Mesendoderm (in vitro differentiated cells): ENCODE data around the gene FTO.

Experiments used
- DNase-seq: peaks from one replicate; pipeline ENCODE4 v3.0.0; 2013
- H2AK5ac ChIP-seq: 2 replicates; pipeline ENCODE4 v1.6.1; 2013; ENCODE audit warnings: low read length, inconsistent platforms
- H2BK120ac ChIP-seq: 2 replicates; pipeline ENCODE4 v1.6.1; 2013; ENCODE audit warnings: low read depth, mild to moderate bottlenecking, low read length, moderate library complexity, mixed read lengths
- H2BK15ac ChIP-seq: replicated peaks from 2 replicates; pipeline ENCODE4 v1.6.1; 2013; ENCODE audit warnings: low read depth, mild to moderate bottlenecking, moderate library complexity
- H2BK5ac ChIP-seq: 2 replicates; pipeline ENCODE4 v1.6.1; 2013; ENCODE audit warnings: low read length, inconsistent platforms
- H3K18ac ChIP-seq: 2 replicates; pipeline ENCODE4 v1.6.1; 2013; ENCODE audit warnings: mild to moderate bottlenecking, low read length, mixed read lengths
- H3K23ac ChIP-seq: one replicate; pipeline ENCODE4 v1.6.1; 2013; ENCODE audit warnings: low read length
- H3K27ac ChIP-seq: 2 replicates; pipeline ENCODE4 v1.5.1; 2013; ENCODE audit warnings: low read depth, mild to moderate bottlenecking, inconsistent platforms, low read length, moderate library complexity
- H3K27me3 ChIP-seq: 2 replicates; pipeline ENCODE4 v1.6.1; 2013; ENCODE audit warnings: low read length, control low read depth, mild to moderate bottlenecking, inconsistent platforms; ENCODE audit not compliant: insufficient read depth, poor library complexity
- H3K36me3 ChIP-seq: 2 replicates; pipeline ENCODE4 v1.6.1; 2013; ENCODE audit warnings: low read length, inconsistent platforms; ENCODE audit not compliant: control insufficient read depth, insufficient read depth
- H3K4ac ChIP-seq: one replicate; pipeline ENCODE4 v1.6.1; 2013; ENCODE audit warnings: low read depth, mild to moderate bottlenecking, low read length, moderate library complexity
- H3K4me1 ChIP-seq: 2 replicates; pipeline ENCODE4 v1.6.1; 2013; ENCODE audit warnings: low read depth, low read length, inconsistent platforms; ENCODE audit not compliant: control insufficient read depth
- H3K4me2 ChIP-seq: 2 replicates; pipeline ENCODE4 v1.6.1; 2013; ENCODE audit warnings: low read length
- H3K4me3 ChIP-seq: 2 replicates; pipeline ENCODE4 v1.5.1; 2013; ENCODE audit warnings: mild to moderate bottlenecking, low read length
- H3K56ac ChIP-seq: one replicate; pipeline ENCODE4 v1.6.1; 2013; ENCODE audit warnings: low read length
- H3K79me1 ChIP-seq: 2 replicates; pipeline ENCODE4 v1.6.1; 2013; ENCODE audit warnings: low read length, inconsistent platforms
- H3K79me2 ChIP-seq: 2 replicates; pipeline ENCODE4 v1.6.1; 2013; ENCODE audit warnings: mild to moderate bottlenecking, low read length; ENCODE audit not compliant: control insufficient read depth, insufficient read depth
- H3K9ac ChIP-seq: 2 replicates; pipeline ENCODE4 v1.6.1; 2013; ENCODE audit warnings: low read length, inconsistent platforms
- H4K5ac ChIP-seq: one replicate; pipeline ENCODE4 v1.6.1; 2013; ENCODE audit warnings: low read length
- H4K8ac ChIP-seq: one replicate; pipeline ENCODE4 v1.6.1; 2013; ENCODE audit warnings: low read depth, mild to moderate bottlenecking, control low read depth, low read length, moderate library complexity
- WGBS: extraction: QIAGEN DNeasy Blood & Tissue Kit; methylation state at CpG from one replicate; pipeline ENCODE4 v1.1.7; 2013; ENCODE audit warnings: low lambda C conversion rate, missing lambda C conversion rate; ENCODE audit not compliant: insufficient coverage; ENCODE audit errors: extremely low coverage; 5-methylcytosine and 5-hydroxymethylcytosine counted together

The FTO gene

GRCh38 chr16:53950677-53951076 lies 246.7 kb downstream of the FTO start:
- H3K4me3 ChIP-seq, result no peak overlapping the region

GRCh38 chr16:53952215-53953208 lies 248.6 kb downstream of the FTO start:
- no peak overlapping the region for H2AK5ac ChIP-seq
- no peaks in the 10 kb centered on the region for H3K79me1 ChIP-seq
- H2BK120ac ChIP-seq, result no peak overlapping the region
- whole genome bisulfite sequencing, result no CpG with 5 or more reads among the region's 7 CpGs
- no peak overlapping the region for H3K4ac ChIP-seq
- no peaks in the 10 kb centered on the region for H3K27me3 ChIP-seq
- H4K8ac ChIP-seq, result no peak overlapping the region
- H3K56ac ChIP-seq, result no peak overlapping the region
- H3K4me2 ChIP-seq, result no peak overlapping the region
- H2BK5ac ChIP-seq, result no peak overlapping the region
- no peaks in the 10 kb centered on the region for H3K79me2 ChIP-seq
- no peak overlapping the region for H3K18ac ChIP-seq
- H3K27ac ChIP-seq, result no peak overlapping the region
- H3K4me1 ChIP-seq, result no peaks in the 10 kb centered on the region
- no peak for DNase-seq
- H3K23ac ChIP-seq, result no peak overlapping the region
- H3K4me3 ChIP-seq, result no peak overlapping the region
- H2BK15ac ChIP-seq, result no peak overlapping the region
- H3K36me3 ChIP-seq, result no peaks in the 10 kb centered on the region
- no peak overlapping the region for H4K5ac ChIP-seq
- H3K9ac ChIP-seq, result no peak overlapping the region

More at GRCh38 chr16:53950677-53951076, 246.7 kb downstream of the FTO start:
- Histone ChIP-seq H3K27ac (no peak overlapping the region), H3K79me1 (no peaks in the 10 kb centered on the region), H3K4me2 (no peak overlapping the region), H3K56ac (no peak overlapping the region), H2BK120ac (no peak overlapping the region), H3K27me3 (no peaks in the 10 kb centered on the region), H3K18ac (no peak overlapping the region), H3K79me2 (no peaks in the 10 kb centered on the region), H4K8ac (no peak overlapping the region), H3K9ac (no peak overlapping the region), H2AK5ac (no peak overlapping the region), H3K4ac (no peak overlapping the region), H3K23ac (no peak overlapping the region), H2BK5ac (no peak overlapping the region), H4K5ac (no peak overlapping the region), H2BK15ac (no peak overlapping the region), H3K36me3 (no peaks in the 10 kb centered on the region), H3K4me1 (no peaks in the 10 kb centered on the region)
- no CpG with 5 or more reads among the region's 5 CpGs for WGBS
- no peak for DNase-seq

GRCh38 chr16:53953336-53953735 lies 249.4 kb downstream of the FTO start:
- H3K4ac ChIP-seq, result no peak overlapping the region
- no peak for DNase-seq
- no CpG with 5 or more reads among the region's 2 CpGs for WGBS
- H3K56ac ChIP-seq, result no peak overlapping the region
- no peak overlapping the region for H3K23ac ChIP-seq
- H2BK5ac ChIP-seq, result no peak overlapping the region
- H2BK120ac ChIP-seq, result no peak overlapping the region
- no peak overlapping the region for H3K27ac ChIP-seq
- no peak overlapping the region for H3K18ac ChIP-seq
- no peaks in the 10 kb centered on the region for H3K4me1 ChIP-seq
- no peaks in the 10 kb centered on the region for H3K27me3 ChIP-seq
- no peak overlapping the region for H4K5ac ChIP-seq
- H3K79me2 ChIP-seq, result no peaks in the 10 kb centered on the region
- H2AK5ac ChIP-seq, result no peak overlapping the region
- no peak overlapping the region for H3K4me2 ChIP-seq
- H3K36me3 ChIP-seq, result no peaks in the 10 kb centered on the region
- H3K9ac ChIP-seq, result no peak overlapping the region
- H3K4me3 ChIP-seq, result no peak overlapping the region
- H4K8ac ChIP-seq, result no peak overlapping the region
- H2BK15ac ChIP-seq, result no peak overlapping the region
- H3K79me1 ChIP-seq, result no peaks in the 10 kb centered on the region

- Histone ChIP-seq H3K56ac (no peak overlapping the region), H2BK5ac (no peak overlapping the region), H3K4me2 (no peak overlapping the region), H3K4me1 (no peaks in the 10 kb centered on the region), H3K4ac (no peak overlapping the region), H3K27me3 (no peaks in the 10 kb centered on the region), H3K9ac (no peak overlapping the region), H2BK15ac (no peak overlapping the region), H3K36me3 (no peaks in the 10 kb centered on the region), H3K4me3 (no peak overlapping the region), H3K18ac (no peak overlapping the region), H3K23ac (no peak overlapping the region), H3K27ac (no peak overlapping the region), H4K8ac (no peak overlapping the region), H3K79me2 (no peaks in the 10 kb centered on the region), H2AK5ac (no peak overlapping the region), H4K5ac (no peak overlapping the region), H3K79me1 (no peaks in the 10 kb centered on the region), H2BK120ac (no peak overlapping the region)
- WGBS, result no CpG with 5 or more reads among the region's 2 CpGs
- DNase-seq, result no peak
Observed at GRCh38 chr16:53955221-53955875, 251.4 kb downstream of the FTO start.

GRCh38 chr16:53958341-53958880 lies 254.5 kb downstream of the FTO start:
- Histone ChIP-seq H3K4me2 (no peak overlapping the region), H3K27me3 (no peaks in the 10 kb centered on the region), H2BK15ac (no peak overlapping the region), H3K56ac (no peak overlapping the region), H3K36me3 (no peaks in the 10 kb centered on the region), H2BK5ac (no peak overlapping the region), H3K9ac (no peak overlapping the region), H3K27ac (no peak overlapping the region), H2AK5ac (no peak overlapping the region), H4K5ac (no peak overlapping the region), H3K4me1 (no peaks in the 10 kb centered on the region), H3K18ac (no peak overlapping the region), H3K4me3 (no peak overlapping the region), H4K8ac (no peak overlapping the region), H3K79me2 (no peaks in the 10 kb centered on the region), H3K4ac (no peak overlapping the region), H3K23ac (no peak overlapping the region), H3K79me1 (no peaks in the 10 kb centered on the region), H2BK120ac (no peak overlapping the region)
- no peak for DNase-seq
- no CpG with 5 or more reads among the region's 10 CpGs for WGBS
